Measurements from ENCODE around the gene BCL7C.
"Not testable (repeated sequence)": the region's sequence is repeated elsewhere in the genome, so short reads cannot be mapped to it uniquely, and the experiment has no call there.

Gene BCL7C

DNA sequence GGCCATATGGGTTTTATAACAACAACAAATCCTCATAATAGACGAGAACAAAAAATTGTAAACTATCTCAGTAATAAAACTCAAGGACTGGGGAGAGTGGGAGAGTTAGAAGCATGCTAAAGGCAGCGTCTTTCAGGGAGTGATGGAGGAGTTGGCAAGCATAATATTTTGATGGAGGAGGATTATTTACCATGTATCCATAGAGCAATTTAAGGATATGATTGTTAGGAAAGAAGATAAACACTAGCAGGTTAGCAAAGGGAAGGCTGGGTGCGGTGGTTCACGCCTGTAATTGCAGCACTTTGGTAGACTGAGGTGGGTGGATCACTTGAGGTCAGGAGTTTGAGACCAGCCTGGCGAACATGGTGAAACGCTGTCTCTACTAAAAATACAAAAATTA is 27.8 kb downstream of the BCL7C start:
- DNase-seq (ENCODE audit: low read depth in 2 of 2) = no peak

- not testable (repeated sequence) for DNase-seq (ENCODE audit: low read depth in 2 of 2)
Observed at GRCh38 chr16:30863178-30863577, 30.7 kb downstream of the BCL7C start.

DNA sequence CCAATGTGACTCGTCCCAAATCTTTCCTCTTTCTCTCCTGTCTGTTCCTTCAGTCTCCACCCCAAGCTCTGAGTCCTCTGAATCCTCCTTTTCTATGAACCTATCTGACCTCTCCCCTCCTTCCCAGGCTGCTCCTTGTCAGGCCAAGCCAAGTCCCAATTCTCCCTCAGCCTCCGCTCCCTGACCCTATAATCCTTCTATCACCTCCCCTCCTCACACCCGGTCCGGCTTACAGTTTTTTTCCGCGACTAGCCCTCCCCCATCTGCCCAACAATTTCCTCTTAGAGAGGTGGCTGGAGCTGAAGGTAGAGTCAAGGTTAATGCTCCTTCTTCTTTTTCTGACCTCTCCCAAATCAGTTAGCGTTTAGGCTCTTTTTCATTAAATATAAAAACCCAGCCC is 33.1 kb downstream of the BCL7C start:
- not testable (repeated sequence) for DNase-seq (ENCODE audit: low read depth in 2 of 2)

DNA sequence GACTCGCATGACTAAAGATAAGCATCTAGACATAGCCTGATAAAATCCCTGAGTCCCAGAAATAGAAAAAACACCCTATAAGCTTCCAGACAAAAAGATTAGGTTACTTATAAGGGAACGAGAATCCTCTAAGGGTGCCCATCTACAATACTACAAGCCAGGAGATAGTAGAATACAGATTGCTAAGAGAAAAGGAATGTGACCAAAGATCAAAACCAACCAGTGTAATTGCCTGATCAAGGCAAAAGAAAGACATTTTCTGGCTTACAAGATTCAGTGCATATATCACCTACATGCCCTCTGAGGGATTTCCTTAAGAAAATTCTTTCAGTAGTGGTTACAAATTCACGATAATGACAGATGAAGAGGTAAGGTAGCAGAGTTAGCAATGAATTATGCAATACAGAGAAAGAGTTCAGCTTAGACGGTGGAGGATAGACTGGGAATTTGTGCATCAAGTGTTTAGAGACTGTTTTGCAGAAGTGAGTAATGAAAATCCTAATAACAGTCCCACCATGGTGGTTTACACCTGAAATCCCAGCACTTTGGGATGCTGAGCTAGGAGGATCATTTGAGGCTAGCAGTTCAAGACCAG is 35.0 kb downstream of the BCL7C start:
- DNase-seq (ENCODE audit: low read depth in 2 of 2) = no peak

GRCh38 chr16:30858111-30858495 is 35.8 kb downstream of the BCL7C start:
- DNase-seq (ENCODE audit: low read depth in 2 of 2) = no peak

DNA sequence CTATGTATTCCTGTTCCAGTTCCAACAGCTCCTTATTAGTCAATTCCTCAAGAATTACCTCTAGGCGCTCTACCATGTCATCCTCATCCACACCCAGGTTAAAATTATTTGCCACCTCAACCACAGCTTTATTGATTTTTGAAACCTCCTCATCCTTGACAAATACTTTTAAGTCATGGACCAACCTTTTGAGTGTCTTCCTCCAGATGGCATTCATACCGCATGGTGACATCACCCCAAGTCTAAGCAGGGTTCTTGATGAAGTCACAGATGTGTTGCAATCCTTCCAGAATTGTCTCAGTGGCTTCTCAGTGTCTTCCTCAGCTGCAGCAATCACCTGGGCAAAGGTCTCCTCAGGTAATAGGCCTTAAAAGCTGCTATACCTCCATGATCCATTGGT is 40.1 kb downstream of the BCL7C start:
- DNase-seq (ENCODE audit: low read depth in 2 of 2) = no peak

GRCh38 chr16:30850246-30850645 is 43.6 kb downstream of the BCL7C start:
- DNase-seq (ENCODE audit: low read depth in 2 of 2) = no peak

DNA sequence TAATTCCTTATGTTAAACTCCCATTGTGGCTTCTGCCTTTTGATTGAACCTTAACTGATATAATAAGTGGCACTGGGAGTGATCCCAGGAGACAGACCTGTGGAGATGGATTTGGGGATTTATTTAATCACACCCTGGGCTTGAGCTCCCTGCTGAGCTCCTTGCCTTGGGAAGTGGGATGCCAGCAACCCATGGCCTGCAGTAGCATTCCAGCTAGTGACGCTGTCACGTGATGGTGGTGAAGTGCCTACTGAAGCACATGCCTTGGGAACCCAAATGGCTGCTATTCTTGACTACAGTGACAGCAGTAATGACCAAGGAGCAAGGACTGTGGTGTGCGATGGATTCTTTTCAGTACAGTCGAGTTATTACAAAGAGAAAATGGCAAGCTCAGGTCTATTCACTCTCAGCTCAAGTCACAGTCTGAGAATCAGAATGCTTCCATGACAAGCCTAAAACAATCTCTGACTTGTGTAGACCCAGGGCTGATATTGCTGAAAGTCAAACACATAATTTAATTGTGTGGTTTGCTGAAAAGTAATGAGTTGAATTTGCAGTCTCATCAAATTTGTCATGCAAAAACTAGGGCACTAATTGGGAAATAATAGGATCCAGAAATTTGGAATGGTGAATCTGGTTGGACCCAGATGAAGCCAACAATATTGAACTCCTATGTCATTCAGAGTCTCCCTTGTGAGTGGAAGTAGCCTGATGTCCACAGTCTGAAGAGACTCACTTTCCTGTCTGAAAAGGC is 47.1 kb downstream of the BCL7C start:
- DNase-seq (ENCODE audit: low read depth in 2 of 2) = no peak

- DNase-seq (ENCODE audit: low read depth in 2 of 2) = peak; percentile 30 to 52
Observed at GRCh38 chr16:30844671-30845449, 49.0 kb downstream of the BCL7C start.

- DNase-seq (ENCODE audit: low read depth in 2 of 2) = no peak
Observed at GRCh38 chr16:30844346-30844670, 49.6 kb downstream of the BCL7C start.

GRCh38 chr16:30843501-30843900 is 50.4 kb downstream of the BCL7C start:
- DNase-seq (ENCODE audit: low read depth in 2 of 2) = no peak

- DNase-seq (ENCODE audit: low read depth in 2 of 2) = no peak
Observed at GRCh38 chr16:30842971-30843370, 50.9 kb downstream of the BCL7C start.

DNA sequence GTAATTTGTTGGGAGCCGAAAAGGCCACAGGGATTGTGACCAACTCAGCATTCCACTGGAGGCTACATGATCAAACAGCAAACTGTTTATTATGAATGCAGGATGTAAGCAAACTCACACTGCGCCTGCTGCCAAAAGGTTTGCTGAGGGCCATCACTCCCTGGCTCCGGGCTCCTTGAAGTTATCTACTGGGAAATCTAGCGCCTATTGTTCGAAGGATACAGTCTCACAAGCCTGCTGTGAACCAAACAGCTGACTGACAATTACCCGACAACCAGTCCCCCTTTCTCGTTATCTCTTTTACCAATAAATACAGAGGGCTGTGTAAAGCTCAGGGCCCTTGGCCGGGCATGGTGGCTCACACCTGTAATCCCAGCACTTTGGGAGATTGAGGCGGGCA is 52.5 kb downstream of the BCL7C start:
- no peak for DNase-seq (ENCODE audit: low read depth in 2 of 2)

- no peak for DNase-seq (ENCODE audit: low read depth in 2 of 2)
Observed at GRCh38 chr16:30840611-30841010, 53.3 kb downstream of the BCL7C start.

- DNase-seq (ENCODE audit: low read depth in 2 of 2) = no peak
Observed at GRCh38 chr16:30839523-30840227, 54.2 kb downstream of the BCL7C start.

DNA sequence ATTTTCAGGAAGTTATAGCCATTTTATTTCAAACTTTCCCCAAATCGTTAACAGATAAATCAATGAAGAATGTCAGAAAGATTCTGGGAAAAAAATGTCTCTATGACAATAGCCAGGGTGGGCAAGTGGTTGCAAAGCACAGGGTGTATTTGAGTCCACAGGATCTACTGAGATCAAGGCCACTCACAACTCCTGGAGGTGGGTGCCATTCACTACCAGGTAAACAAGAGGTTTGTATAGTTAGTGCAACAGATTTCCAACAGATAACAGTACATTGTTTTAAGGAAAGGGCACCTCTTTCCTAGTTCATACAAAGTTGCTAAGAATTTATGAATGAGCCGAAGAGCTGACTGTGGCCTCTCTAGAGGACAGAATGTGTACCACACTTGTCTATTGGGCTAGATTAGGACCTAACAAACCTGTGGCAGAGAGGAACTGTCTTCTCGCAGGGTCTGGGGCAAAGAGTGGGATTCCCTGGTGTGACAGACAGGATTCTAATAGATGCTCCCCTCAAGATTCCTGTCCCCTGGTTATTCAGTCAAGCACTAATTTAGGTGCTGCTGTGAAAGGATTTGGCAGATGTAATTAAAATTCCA is 54.9 kb downstream of the BCL7C start:
- no peak for DNase-seq (ENCODE audit: low read depth in 2 of 2)

GRCh38 chr16:30837904-30838303 is 56.0 kb downstream of the BCL7C start:
- DNase-seq (ENCODE audit: low read depth in 2 of 2) = no peak
